IPS-11a (cell line): Measurements from ENCODE around the gene AMTN.
"Not testable (repeated sequence)": the region's sequence is repeated elsewhere in the genome, so short reads cannot be mapped to it uniquely, and the experiment has no call there.

ENCODE experiments used
- H3K4me3 ChIP-seq: one replicate; pipeline ENCODE4 v1.5.1; 2013; ENCODE audit warnings: low read depth, low read length, control low read depth

Gene AMTN, protein sequence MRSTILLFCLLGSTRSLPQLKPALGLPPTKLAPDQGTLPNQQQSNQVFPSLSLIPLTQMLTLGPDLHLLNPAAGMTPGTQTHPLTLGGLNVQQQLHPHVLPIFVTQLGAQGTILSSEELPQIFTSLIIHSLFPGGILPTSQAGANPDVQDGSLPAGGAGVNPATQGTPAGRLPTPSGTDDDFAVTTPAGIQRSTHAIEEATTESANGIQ

DNA sequence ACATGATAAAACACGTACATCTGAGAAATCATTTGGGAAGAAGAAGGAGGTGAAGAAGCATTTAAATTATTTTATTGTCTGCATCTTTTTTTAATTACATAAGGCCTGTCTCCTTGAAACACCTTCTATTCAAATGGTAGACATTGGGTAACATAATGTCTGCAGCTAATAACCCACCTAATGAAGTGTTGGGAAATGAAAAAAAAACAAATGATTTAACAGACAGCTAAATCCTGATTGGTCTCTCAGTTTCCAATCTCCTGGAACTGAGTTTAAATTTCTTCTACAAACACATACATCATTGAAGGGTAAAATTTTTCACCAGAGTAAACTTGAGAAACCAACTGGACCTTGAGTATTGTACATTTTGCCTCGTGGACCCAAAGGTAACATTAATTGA lies at the start of gene AMTN:
TSS of gene AMTN (plus strand) at position 301 of the 400 bp plus-strand sequence. CDS start 209 bp downstream, outside the sequence.
- no peak within 1 kb of the TSS for H3K4me3 ChIP-seq

DNA sequence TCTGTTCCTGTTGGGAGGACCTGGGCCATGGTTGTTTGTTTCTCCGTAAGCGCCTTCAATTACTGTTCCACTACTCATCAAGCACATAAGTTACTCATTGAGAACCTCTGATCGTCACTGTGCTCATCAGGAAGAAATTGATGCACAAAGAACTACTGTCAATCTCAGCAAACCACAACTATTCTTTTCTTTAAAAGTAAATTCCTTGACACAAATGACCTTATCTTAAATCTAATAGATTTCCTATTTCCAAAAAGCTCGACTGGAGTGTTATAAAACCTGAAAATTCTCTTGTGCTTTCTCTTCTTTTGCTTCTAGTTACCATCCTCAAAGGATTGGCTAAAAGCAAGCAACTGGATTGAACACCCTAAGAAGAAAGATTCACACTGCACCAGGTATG lies 46.5 kb upstream of the AMTN start, which contains the start of gene MUC7:
TSS of gene MUC7 (plus strand) at position 301 of the 400 bp plus-strand sequence. CDS start 1,825 bp downstream, outside the sequence.
- no peak within 1 kb of the TSS for H3K4me3 ChIP-seq

- H3K4me3 ChIP-seq = no peak overlapping the region
These were observed 44.7 kb upstream of the AMTN start for GRCh38 chr4:70473679-70474078.

- H3K4me3 ChIP-seq = no peak overlapping the region
These were observed 29.6 kb upstream of the AMTN start for GRCh38 chr4:70488748-70489147.

DNA sequence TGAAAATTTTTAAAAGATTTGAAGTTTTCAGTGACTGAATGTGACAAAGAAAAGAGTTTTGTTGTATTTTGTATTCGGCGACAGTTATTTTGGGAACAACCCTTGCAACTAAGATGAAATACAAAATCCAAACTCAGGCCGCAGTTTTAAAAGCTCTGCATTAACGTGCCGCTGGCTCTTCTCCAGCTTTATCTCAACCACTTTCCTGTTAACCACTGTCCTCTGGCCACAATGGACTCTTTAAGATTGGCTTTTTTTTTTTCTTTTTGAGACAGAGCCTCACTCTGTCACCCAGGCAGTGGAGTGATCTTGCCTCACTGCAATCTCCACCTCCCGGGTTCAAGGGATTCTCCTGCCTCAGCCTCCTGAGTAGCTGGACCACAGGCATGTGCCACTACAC lies 22.1 kb upstream of the AMTN start:
- no peak overlapping the region for H3K4me3 ChIP-seq

DNA sequence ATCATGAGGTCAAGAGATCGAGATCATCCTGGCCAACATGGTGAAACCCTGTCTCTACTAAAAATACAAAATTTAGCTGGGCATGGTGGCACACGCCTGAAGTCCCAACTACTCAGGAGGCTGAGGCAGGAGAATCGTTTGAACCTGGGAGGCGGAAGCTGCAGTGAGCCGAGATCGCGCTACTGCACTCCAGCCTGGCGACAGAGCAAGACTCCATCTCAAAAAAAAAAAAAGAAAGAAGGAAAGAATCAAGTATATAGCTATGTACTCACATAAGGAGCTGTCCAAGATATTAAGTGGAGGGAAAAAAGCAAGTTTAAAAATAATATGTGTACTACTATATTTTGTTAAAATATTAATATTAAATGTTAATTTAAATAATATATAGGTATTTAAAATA lies 16.5 kb upstream of the AMTN start:
- H3K4me3 ChIP-seq = not testable (repeated sequence)

- no peak overlapping the region for H3K4me3 ChIP-seq
These were observed 13.6 kb upstream of the AMTN start for GRCh38 chr4:70504733-70505132.

DNA sequence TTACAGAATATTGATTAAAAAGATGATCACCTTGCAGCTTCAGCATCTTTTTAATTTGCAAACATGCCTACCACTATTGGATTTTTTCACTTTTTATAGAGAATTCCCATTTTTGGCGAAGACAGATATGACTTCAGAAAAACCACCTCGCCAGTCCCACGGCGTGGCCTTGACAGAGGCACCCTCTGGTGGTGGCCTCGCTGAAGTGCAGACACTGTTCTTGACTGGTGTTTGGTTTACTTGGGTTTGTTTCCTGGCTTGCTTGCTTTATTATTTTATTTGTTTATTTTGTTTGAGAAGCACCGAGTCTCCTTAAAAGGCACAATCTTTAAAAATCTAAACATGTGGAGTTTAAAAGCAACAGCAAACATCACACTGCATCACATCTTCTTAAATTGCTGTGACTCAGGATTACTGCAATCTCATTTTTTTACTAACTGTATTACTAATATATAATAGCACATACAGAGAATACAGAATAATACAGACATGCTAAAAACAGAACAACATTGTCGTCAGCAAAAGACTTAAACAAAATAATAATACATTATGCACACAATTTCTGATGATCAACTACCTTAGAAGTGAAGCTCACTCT lies 13.1 kb upstream of the AMTN start:
- no peak overlapping the region for H3K4me3 ChIP-seq

- H3K4me3 ChIP-seq = no peak overlapping the region
These were observed 9.6 kb upstream of the AMTN start for GRCh38 chr4:70508801-70509200.

- no peak overlapping the region for H3K4me3 ChIP-seq
These were observed 7.0 kb upstream of the AMTN start for GRCh38 chr4:70511365-70511764.

DNA sequence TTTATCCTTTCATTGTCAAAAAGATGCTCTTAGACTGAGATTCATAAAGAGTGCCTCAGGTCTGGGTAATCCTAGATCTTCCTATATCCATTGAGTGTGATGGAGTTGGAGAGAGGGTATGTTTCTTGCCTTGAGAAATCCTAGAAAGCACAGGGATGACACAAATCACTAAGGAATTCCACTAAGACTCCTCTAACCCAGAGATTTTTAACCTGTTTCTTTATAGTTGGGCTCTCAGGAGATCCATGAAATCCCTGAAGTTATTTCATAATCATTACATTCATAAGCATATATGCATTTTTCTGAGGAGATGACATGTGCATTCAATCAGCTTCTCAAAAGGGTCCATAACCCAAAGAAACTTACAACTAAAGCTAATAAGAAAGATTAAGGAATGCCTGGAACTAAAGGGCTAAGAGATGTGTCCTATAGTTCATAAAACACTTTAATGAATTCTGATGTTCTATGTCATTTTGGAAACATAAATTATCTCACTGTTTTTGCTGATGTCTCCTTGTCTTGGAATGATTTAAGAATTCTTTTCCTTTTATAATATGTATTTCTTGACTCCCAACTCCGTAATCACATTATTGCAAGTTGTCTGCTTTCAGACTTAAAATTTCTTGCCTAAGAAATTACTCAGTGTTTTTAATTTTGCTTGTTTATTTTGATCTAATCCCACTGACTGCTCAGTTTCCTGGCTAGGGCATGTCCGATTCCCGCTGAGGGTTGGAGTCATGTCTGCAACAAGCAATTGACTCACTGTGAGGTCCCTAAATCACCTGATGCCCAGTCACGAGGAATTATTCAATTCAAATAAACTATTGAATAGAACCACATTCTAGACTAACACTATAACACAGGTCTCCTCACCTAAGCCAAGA lies 2.8 kb upstream of the AMTN start:
- H3K4me3 ChIP-seq = no peak overlapping the region

- H3K4me3 ChIP-seq = no peak overlapping the region
These were observed 347 bp downstream of the AMTN start for GRCh38 chr4:70518716-70519115.

GRCh38 chr4:70522626-70523025 lies 4.3 kb downstream of the AMTN start:
- no peak overlapping the region for H3K4me3 ChIP-seq

- H3K4me3 ChIP-seq = no peak overlapping the region
These were observed 12.6 kb downstream of the AMTN start for GRCh38 chr4:70530997-70531396.

GRCh38 chr4:70531981-70532380 lies 13.6 kb downstream of the AMTN start:
- no peak overlapping the region for H3K4me3 ChIP-seq

DNA sequence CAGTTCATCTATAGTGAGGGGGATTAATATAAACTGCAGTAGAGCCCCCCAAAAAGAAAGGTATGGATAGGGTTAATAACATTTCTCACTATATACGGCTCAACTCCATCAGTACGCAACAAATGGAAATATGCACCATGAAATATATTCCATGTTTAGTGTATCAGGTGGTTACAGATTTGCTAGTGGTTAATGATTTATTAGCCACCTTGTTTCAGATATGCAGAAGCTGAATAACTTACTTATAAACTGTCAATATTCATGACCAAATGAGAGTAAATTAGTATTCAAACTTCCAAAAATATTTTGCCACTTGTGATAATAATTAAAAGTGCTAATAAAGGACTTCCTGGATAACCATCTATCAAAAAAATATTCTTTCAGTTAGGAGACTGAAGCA lies 14.8 kb downstream of the AMTN start:
- H3K4me3 ChIP-seq = no peak overlapping the region

GRCh38 chr4:70533791-70534190 lies 15.4 kb downstream of the AMTN start:
- no peak overlapping the region for H3K4me3 ChIP-seq

DNA sequence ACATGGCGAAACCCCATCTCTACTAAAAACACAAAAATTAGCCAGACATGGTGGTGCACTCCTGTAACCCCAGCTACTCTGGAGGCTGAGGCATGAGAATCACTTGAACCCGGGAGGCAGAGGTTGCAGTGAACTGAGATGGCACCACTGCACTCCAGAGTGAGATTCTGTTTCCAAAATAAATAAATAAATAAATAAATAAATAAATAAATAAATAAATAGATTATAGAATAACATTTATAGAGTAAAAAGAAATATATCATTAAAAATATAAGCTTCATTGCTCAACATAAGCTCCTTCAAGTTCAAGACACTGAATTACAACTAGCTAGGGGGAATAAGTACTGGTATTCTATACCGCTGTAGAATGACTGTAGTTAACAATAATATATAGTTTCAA lies 16.5 kb downstream of the AMTN start:
- H3K4me3 ChIP-seq = not testable (repeated sequence)

- no peak overlapping the region for H3K4me3 ChIP-seq
These were observed 20.5 kb downstream of the AMTN start for GRCh38 chr4:70538869-70539268.

GRCh38 chr4:70544279-70544868 lies 26.0 kb downstream of the AMTN start:
- no peak overlapping the region for H3K4me3 ChIP-seq

GRCh38 chr4:70556856-70557255 lies 38.5 kb downstream of the AMTN start:
- no peak overlapping the region for H3K4me3 ChIP-seq
